SK-N-SH (cell line): ENCODE data around the gene CDHR3. TPM values are rescaled to one million over a fixed set of nuclear protein-coding genes. Genes with fewer than 3 reads are reported as not detected.

Source experiments
- CTCF ChIA-PET: fragments of 300-600, 350-600 bp; formaldehyde crosslinking; extraction: SDS; loops from one replicate; lab custom pipeline; 2021; lab: Yijun Ruan, JAX
- POLR2A ChIA-PET: fragments of 350-600 bp; sonication (Branson Sonifier 250); formaldehyde crosslinking; extraction: SDS; loops from one replicate; lab custom pipeline; 2020; ENCODE audit warnings: antibody characterized with exemption, inconsistent platforms; lab: Yijun Ruan, JAX
- DNase-seq: peaks from one replicate; pipeline ENCODE4 v3.0.0; 2012
- H2AFZ ChIP-seq: fragments of 200-600 bp; sonication (generic); 2 replicates; pipeline ENCODE4 v1.8.1; 2016; ENCODE audit warnings: antibody characterized with exemption, mild to moderate bottlenecking, low read depth
- H3F3A ChIP-seq: fragments of 200-600 bp; sonication (generic); replicated peaks from 2 replicates; pipeline ENCODE3; 2016; ENCODE audit warnings: antibody characterized with exemption, mild to moderate bottlenecking; ENCODE audit not compliant: insufficient read depth
- H3K27ac ChIP-seq, 2 experiments: fragments of 200-500 bp in 1 of 2; fragments of 200-600 bp in 1 of 2; sonication (Bioruptor generic) in 1 of 2; sonication (generic), shearing (Covaris generic) in 1 of 2; 2 replicates each; pipeline versions ENCODE4 v1.5.1 to v1.6.1; 2014 to 2016; ENCODE audit warnings: low read depth in 2 of 2, inconsistent platforms in 1 of 2, low read length in 1 of 2, mild to moderate bottlenecking in 1 of 2, mixed read lengths in 1 of 2
- H3K27me3 ChIP-seq: fragments of 200-600 bp; sonication (generic), shearing (Covaris generic); 2 replicates; pipeline ENCODE4 v1.6.1; 2016; ENCODE audit warnings: mixed run types; ENCODE audit not compliant: insufficient read depth
- H3K36me3 ChIP-seq, 2 experiments: fragments of 200-500 bp in 1 of 2; fragments of 200-600 bp in 1 of 2; sonication (Bioruptor generic) in 1 of 2; sonication (generic) in 1 of 2; replicated peaks in 1 of 2; 2 replicates each; pipeline versions ENCODE3 to v1.5.1; 2014 to 2016; ENCODE audit warnings: low read length in 1 of 2, mild to moderate bottlenecking in 1 of 2; ENCODE audit not compliant: insufficient read depth in 2 of 2, control insufficient read depth in 1 of 2
- H3K4me1 ChIP-seq, 2 experiments: fragments of 200-500 bp in 1 of 2; fragments of 200-600 bp in 1 of 2; sonication (Bioruptor generic) in 1 of 2; sonication (generic), shearing (Covaris generic) in 1 of 2; 2 replicates each; pipeline versions ENCODE4 v1.5.1 to v1.6.1; 2014 to 2016; ENCODE audit warnings: low read depth in 1 of 2, low read length in 1 of 2, mixed run types in 1 of 2; ENCODE audit not compliant: insufficient read depth in 2 of 2, control insufficient read depth in 1 of 2
- H3K4me2 ChIP-seq: fragments of 200-600 bp; sonication (generic), shearing (Covaris generic); 2 replicates; pipeline ENCODE4 v1.6.1; 2017; ENCODE audit warnings: mixed run types
- H3K4me3 ChIP-seq, 2 experiments: fragments of 200-500 bp in 1 of 2; fragments of 200-600 bp in 1 of 2; sonication (Bioruptor generic) in 1 of 2; sonication (generic), shearing (Covaris generic) in 1 of 2; 2 replicates each; pipeline versions ENCODE4 v1.5.1 to v1.8.1; 2014 to 2016; ENCODE audit warnings: low read depth in 2 of 2, inconsistent platforms in 1 of 2, low read length in 1 of 2, mild to moderate bottlenecking in 1 of 2, mixed read lengths in 1 of 2, moderate library complexity in 1 of 2
- H3K79me2 ChIP-seq: fragments of 200-600 bp; sonication (generic); 2 replicates; pipeline ENCODE4 v1.8.1; 2017; ENCODE audit warnings: mild to moderate bottlenecking; ENCODE audit not compliant: insufficient read depth
- H3K9ac ChIP-seq: fragments of 200-600 bp; sonication (generic); 2 replicates; pipeline ENCODE4 v1.6.1; 2017; ENCODE audit warnings: mixed run types
- H3K9me2 ChIP-seq: fragments of 200-600 bp; sonication (generic); 2 replicates; pipeline ENCODE4 v1.6.1; 2017; ENCODE audit warnings: mixed run types
- H3K9me3 ChIP-seq: fragments of 200-600 bp; sonication (generic); 2 replicates; pipeline ENCODE4 v1.6.1; 2017; ENCODE audit warnings: mixed run types, mild to moderate bottlenecking, moderate library complexity
- H4K20me1 ChIP-seq: fragments of 200-600 bp; sonication (generic); 2 replicates; pipeline ENCODE4 v1.6.1; 2017; ENCODE audit warnings: mild to moderate bottlenecking, mixed run types; ENCODE audit not compliant: insufficient read depth
- CHD2 ChIP-seq: fragments of 150-350 bp; IDR thresholded peaks from 2 replicates; pipeline ENCODE4 v1.6.1; 2018; ENCODE audit warnings: low read length; ENCODE audit not compliant: partially characterized antibody
- EZH2phosphoT487 ChIP-seq: fragments of 200-600 bp; sonication (generic); IDR thresholded peaks from 2 replicates; pipeline ENCODE4 v1.6.1; 2017; ENCODE audit warnings: low read depth, mixed run types, mild to moderate bottlenecking, antibody characterized with exemption, moderate library complexity, borderline replicate concordance
- FOSL2 ChIP-seq: IDR thresholded peaks from 2 replicates; pipeline ENCODE4 v1.4.0; 2012; ENCODE audit warnings: low read depth, mild to moderate bottlenecking, moderate library complexity, borderline replicate concordance
- FOXJ3 ChIP-seq: sonication (generic); formaldehyde crosslinking; IDR thresholded peaks from 2 replicates; pipeline ENCODE4 v1.5.1; 2020; ENCODE audit warnings: mild to moderate bottlenecking, missing genetic modification reagents
- FOXM1 ChIP-seq: IDR thresholded peaks from 2 replicates; pipeline ENCODE4 v1.4.0; 2012; ENCODE audit warnings: low read depth, mild to moderate bottlenecking
- GATA2 ChIP-seq: sonication (generic); formaldehyde crosslinking; IDR thresholded peaks from 2 replicates; pipeline ENCODE4 v1.5.0; 2020; ENCODE audit warnings: mild to moderate bottlenecking, missing genetic modification reagents
- NFIC ChIP-seq: IDR thresholded peaks from 2 replicates; pipeline ENCODE4 v1.4.0; 2012; ENCODE audit warnings: borderline replicate concordance
- RAD21 ChIP-seq: IDR thresholded peaks from 2 replicates; pipeline ENCODE4 v1.6.1; 2012; ENCODE audit warnings: mild to moderate bottlenecking, low read length
- TAF1 ChIP-seq: IDR thresholded peaks from 2 replicates; pipeline ENCODE4 v1.6.1; 2012; ENCODE audit warnings: low read depth, mild to moderate bottlenecking, low read length, moderate library complexity, borderline replicate concordance
- WGBS: methylation state at CpG from one replicate; pipeline ENCODE4 v1.1.6; 2017; ENCODE audit warnings: low lambda C conversion rate; 5-methylcytosine and 5-hydroxymethylcytosine counted together
- polyA plus RNA-seq, 3 experiments: library from polyadenylated mRNA; depleted of rRNA; stranded (reverse); fragments of >200 nt; gene quantifications; 2 replicates each; pipeline ENCODE4 v1.2.3, GENCODE V29; 2012
- TF ChIP-seq, protein P1 (sequence below): fragments of 150-350 bp; IDR thresholded peaks from 2 replicates; pipeline ENCODE4 v1.6.1; 2017; ENCODE audit warnings: antibody characterized with exemption, low read length, low read depth, borderline replicate concordance
- TF ChIP-seq, protein P2 (sequence below): IDR thresholded peaks from 2 replicates; pipeline ENCODE4 v1.4.0; 2012; ENCODE audit warnings: low read depth
- TF ChIP-seq, protein P3 (sequence below): IDR thresholded peaks from 2 replicates; pipeline ENCODE4 v1.4.0; 2012; ENCODE audit warnings: low read depth, borderline replicate concordance
- TF ChIP-seq, protein P4 (sequence below): fragments of 200-600 bp; sonication (generic); IDR thresholded peaks from 2 replicates; pipeline ENCODE4 v1.6.1; 2017; ENCODE audit warnings: antibody characterized with exemption, mild to moderate bottlenecking, moderate library complexity
- TF ChIP-seq, protein P5 (sequence below): IDR thresholded peaks from 2 replicates; pipeline ENCODE4 v1.4.0; 2012; ENCODE audit warnings: low read depth, borderline replicate concordance

Gene CDHR3
- polyA plus RNA-seq, 1 of the 3 experiments (the other 2 are of a cell fraction): 7.5 TPM

DNA sequence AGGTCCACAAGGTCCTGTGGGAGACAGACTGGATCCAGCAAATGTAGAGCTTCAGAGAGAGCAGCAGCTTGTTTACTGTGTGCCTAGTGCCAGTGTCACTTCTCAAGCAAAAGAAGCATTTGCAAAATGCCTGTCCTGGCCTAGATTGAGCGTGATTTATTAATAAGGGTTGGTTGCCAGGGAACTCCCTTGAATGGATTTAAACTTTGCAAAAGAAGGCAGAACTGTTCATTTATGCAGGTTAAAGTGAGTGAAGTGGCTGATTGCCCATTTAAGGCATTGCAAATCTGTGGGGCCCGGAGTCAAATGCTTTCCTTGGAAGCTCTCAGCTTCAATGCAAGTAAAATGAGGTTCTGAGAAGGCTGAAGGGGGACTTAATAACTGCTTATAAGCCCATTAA is 71.3 kb downstream of the CDHR3 start:
- Histone ChIP-seq H3K27me3 (0 out of 2 replicates have a peak, but pooled peaks cover 6% of the 10 kb centered on the region), H3F3A (no peaks in the 10 kb centered on the region), H3K36me3 (no peaks in the 10 kb centered on the region), H3K9me2 (no peaks in the 10 kb centered on the region), H3K27ac (no peak overlapping the region), H3K9ac (no peak overlapping the region), H3K9me3 (no peaks in the 10 kb centered on the region), H2AFZ (no peak overlapping the region), H3K4me3 (no peak overlapping the region), H3K79me2 (no peaks in the 10 kb centered on the region), H4K20me1 (no peaks in the 10 kb centered on the region), H3K4me1 (peaks cover 0 to 28% of the 10 kb centered on the region in 2 experiments; a peak in 2 of 4 replicates), H3K4me2 (no peak overlapping the region)
- DNase-seq: no peak
- WGBS: 69% methylated on average over 2 of the region's 2 CpGs
- TF ChIP-seq, protein P1, sequence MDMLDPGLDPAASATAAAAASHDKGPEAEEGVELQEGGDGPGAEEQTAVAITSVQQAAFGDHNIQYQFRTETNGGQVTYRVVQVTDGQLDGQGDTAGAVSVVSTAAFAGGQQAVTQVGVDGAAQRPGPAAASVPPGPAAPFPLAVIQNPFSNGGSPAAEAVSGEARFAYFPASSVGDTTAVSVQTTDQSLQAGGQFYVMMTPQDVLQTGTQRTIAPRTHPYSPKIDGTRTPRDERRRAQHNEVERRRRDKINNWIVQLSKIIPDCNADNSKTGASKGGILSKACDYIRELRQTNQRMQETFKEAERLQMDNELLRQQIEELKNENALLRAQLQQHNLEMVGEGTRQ: no peak
- TF ChIP-seq FOXM1: no peak
- TF ChIP-seq NFIC: no peak
- TF ChIP-seq, protein P2, sequence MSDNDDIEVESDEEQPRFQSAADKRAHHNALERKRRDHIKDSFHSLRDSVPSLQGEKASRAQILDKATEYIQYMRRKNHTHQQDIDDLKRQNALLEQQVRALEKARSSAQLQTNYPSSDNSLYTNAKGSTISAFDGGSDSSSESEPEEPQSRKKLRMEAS: no peak
- TF ChIP-seq, protein P3, sequence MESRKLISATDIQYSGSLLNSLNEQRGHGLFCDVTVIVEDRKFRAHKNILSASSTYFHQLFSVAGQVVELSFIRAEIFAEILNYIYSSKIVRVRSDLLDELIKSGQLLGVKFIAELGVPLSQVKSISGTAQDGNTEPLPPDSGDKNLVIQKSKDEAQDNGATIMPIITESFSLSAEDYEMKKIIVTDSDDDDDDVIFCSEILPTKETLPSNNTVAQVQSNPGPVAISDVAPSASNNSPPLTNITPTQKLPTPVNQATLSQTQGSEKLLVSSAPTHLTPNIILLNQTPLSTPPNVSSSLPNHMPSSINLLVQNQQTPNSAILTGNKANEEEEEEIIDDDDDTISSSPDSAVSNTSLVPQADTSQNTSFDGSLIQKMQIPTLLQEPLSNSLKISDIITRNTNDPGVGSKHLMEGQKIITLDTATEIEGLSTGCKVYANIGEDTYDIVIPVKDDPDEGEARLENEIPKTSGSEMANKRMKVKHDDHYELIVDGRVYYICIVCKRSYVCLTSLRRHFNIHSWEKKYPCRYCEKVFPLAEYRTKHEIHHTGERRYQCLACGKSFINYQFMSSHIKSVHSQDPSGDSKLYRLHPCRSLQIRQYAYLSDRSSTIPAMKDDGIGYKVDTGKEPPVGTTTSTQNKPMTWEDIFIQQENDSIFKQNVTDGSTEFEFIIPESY: no peak
- TF ChIP-seq, protein P4, sequence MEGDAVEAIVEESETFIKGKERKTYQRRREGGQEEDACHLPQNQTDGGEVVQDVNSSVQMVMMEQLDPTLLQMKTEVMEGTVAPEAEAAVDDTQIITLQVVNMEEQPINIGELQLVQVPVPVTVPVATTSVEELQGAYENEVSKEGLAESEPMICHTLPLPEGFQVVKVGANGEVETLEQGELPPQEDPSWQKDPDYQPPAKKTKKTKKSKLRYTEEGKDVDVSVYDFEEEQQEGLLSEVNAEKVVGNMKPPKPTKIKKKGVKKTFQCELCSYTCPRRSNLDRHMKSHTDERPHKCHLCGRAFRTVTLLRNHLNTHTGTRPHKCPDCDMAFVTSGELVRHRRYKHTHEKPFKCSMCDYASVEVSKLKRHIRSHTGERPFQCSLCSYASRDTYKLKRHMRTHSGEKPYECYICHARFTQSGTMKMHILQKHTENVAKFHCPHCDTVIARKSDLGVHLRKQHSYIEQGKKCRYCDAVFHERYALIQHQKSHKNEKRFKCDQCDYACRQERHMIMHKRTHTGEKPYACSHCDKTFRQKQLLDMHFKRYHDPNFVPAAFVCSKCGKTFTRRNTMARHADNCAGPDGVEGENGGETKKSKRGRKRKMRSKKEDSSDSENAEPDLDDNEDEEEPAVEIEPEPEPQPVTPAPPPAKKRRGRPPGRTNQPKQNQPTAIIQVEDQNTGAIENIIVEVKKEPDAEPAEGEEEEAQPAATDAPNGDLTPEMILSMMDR: no peak
- TF ChIP-seq EZH2phosphoT487: no peak
- TF ChIP-seq FOXJ3: no peak
- TF ChIP-seq, protein P5, sequence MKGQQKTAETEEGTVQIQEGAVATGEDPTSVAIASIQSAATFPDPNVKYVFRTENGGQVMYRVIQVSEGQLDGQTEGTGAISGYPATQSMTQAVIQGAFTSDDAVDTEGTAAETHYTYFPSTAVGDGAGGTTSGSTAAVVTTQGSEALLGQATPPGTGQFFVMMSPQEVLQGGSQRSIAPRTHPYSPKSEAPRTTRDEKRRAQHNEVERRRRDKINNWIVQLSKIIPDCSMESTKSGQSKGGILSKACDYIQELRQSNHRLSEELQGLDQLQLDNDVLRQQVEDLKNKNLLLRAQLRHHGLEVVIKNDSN: no peak
- ChIA-PET POLR2A (no interaction called here), CTCF (interaction anchor here (1.0 to 7.4 kb wide), 6 partner anchors 7 to 382 kb away, joined by 3 to 97 read pairs (median 5); no protein-coding TSS in a partner anchor)

DNA sequence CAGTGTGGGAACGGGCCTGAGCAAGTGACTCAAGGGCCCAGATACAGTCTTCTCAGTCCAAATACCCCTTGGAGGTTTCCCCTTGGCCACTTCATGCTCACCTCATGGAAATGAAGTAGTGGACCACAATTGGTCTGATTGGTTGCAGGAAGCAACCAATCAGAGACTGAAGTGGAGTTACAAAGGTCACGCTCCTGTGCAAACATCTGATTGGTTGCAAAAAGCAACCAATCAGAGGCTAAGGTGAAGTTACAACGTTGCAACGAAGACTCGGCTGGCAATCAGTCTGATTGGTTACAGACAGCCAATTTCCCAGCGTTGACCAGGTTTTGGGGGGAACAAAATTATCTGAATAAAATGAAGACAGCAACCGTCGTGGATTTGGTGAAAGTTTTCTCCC is 72.5 kb downstream of the CDHR3 start:
- no peaks in the 10 kb centered on the region for H3K36me3 ChIP-seq
- 88% methylated on average over 8 of the region's 8 CpGs for WGBS
- no peak overlapping the region for H2AFZ ChIP-seq
- no peak for DNase-seq
- no peak overlapping the region for H3K27ac ChIP-seq
- no peaks in the 10 kb centered on the region for H3K79me2 ChIP-seq
- H3F3A ChIP-seq: no peaks in the 10 kb centered on the region
- no peak for TF ChIP-seq RAD21
- no peak for TF ChIP-seq FOSL2
- no peak for TF ChIP-seq TAF1
- no peak for TF ChIP-seq CHD2
- TF ChIP-seq, protein P4: no peak
- no peak for TF ChIP-seq GATA2 (CRISPR knock-in tag)
- H3K4me2 ChIP-seq: no peak overlapping the region
- no peaks in the 10 kb centered on the region for H3K9me3 ChIP-seq
- no peaks in the 10 kb centered on the region for H3K9me2 ChIP-seq
- POLR2A ChIA-PET: no interaction called here
- no peak overlapping the region for H3K4me3 ChIP-seq
- H4K20me1 ChIP-seq: no peaks in the 10 kb centered on the region
- 0 out of 2 replicates have a peak, but pooled peaks cover 6% of the 10 kb centered on the region for H3K27me3 ChIP-seq
- H3K4me1 ChIP-seq: peaks cover 0 to 29% of the 10 kb centered on the region in 2 experiments; a peak in 2 of 4 replicates
- CTCF ChIA-PET: interaction anchor here (1.5 to 13.6 kb wide), 8 partner anchors 21 to 383 kb away, joined by 5 to 356 read pairs (median 18); no protein-coding TSS in a partner anchor
- no peak overlapping the region for H3K9ac ChIP-seq
